ENCODE measurements around the gene DDB1.

Gene DDB1

GRCh38 chr11:61354208-61354607, 21.3 kb upstream of the DDB1 start:
- FAIRE-seq, result no peak

- FAIRE-seq, result no peak
Observed at GRCh38 chr11:61353131-61354067, 20.5 kb upstream of the DDB1 start.

- FAIRE-seq, result no peak
Observed at GRCh38 chr11:61352038-61352437, 19.1 kb upstream of the DDB1 start.

DNA sequence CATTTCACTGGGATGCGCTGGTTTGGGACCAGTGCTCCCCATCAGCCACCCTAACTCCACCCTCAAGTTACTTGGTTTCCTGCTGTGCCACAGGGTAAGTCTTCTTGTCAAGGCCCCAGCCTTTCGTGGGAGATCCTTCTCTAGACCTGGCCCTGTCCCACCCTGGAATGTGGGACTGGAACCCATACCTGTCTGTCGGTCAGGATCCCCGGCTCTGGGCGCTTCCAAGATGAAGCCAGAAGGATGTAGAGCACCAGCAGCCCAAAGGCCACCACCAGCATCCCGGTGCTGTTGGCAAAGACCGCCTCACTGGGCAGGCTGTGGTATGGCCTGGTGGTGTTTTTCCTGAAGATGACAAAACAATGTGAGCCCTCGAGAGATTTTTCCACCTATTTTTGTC, 17.9 kb upstream of the DDB1 start:
- no peak for FAIRE-seq

DNA sequence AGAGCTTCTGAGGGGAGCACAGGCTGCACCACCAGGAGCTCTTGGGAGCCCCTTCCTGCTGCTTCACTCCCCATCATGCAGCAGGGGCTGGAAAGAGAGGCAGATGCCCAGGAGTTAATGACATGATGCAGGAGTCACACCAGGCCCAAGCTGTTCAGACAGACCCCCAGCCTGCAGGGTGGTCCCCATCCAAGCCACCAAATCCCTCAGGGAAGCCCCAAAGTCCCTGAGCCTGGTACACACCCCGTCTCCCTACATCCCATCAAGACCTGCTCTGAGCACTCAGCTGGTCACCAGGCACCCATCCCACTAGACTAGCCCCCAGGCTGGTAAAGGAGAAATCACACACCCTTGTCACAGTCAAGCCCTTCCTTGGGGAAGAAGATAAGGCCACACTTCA, 17.4 kb upstream of the DDB1 start:
- no peak for FAIRE-seq

DNA sequence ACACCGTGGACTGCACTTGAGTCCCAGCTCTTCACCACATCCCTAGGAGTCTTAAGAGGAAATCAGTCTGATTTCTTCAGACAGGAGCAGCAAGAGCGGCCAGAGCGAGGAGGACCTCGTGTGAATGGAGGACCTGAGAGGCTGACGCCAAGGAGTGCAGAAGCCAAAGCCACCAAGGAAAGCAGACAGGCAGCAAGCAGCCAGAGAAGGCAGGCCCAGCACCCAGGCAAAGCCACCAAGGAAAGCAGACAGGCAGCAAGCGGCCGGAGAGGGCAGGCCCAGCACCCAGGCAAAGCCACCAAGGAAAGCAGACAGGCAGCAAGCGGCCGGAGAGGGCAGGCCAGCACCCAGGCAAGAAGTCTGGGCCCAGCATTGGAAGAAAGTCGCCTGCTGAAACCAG, 17.0 kb upstream of the DDB1 start:
- FAIRE-seq, result no peak

- no peak for FAIRE-seq
Observed at GRCh38 chr11:61349189-61349751, 16.4 kb upstream of the DDB1 start.

DNA sequence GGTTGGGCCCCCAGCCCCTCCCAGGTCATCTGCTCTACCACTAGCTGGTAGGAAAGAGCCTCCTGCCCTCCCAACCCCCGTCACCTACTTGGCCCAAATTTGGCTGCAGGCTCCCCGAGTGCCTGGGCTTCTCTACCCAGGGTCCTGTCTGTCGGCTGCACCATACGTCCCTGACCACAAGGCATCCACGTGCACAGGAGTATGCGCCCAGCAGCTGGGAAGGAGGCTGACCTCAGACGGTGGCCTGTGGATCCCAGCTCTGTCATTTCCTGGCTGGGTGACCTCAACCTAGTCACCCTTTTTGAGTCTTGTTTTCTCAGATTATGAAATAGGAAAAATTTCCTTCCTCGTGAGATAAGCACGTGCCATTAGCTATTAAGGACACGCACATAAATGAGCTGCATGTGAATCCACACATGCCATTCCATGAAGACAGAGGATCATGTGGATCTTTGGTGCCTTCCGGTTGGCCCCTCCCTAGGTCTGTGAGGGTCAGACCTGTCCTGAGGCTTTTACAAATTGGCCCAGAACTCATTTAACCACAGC, 15.1 kb upstream of the DDB1 start:
- FAIRE-seq, result no peak

GRCh38 chr11:61345954-61346843, 13.3 kb upstream of the DDB1 start:
- FAIRE-seq, result no peak

DNA sequence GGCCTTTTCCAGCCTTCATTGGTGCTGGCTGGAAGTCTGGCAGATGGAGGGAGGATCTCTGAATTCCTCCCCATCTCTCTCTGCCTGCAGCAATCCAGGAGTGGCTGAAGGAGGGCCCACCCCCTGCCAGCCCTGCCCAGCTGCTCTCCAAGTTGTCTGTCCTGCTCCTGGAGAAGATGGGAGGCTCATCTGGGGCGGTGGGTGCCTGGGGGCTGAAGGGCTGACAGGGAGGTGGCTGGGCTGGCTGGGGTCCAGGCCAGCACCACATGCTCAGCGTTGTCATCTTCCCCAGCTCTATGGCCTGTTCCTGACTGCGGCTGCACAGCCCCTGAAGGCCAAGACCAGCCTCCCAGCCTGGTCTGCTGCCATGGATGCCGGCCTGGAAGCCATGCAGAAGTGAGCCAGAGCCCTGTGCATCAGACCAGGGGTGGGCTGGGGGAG, 12.3 kb upstream of the DDB1 start:
- no peak for FAIRE-seq

GRCh38 chr11:61343792-61344745, 11.2 kb upstream of the DDB1 start:
- FAIRE-seq, result no peak

GRCh38 chr11:61342207-61342803, 9.4 kb upstream of the DDB1 start:
- no peak for FAIRE-seq

GRCh38 chr11:61341706-61342105, 8.8 kb upstream of the DDB1 start:
- FAIRE-seq, result no peak

GRCh38 chr11:61340979-61341378, 8.1 kb upstream of the DDB1 start:
- no peak for FAIRE-seq

DNA sequence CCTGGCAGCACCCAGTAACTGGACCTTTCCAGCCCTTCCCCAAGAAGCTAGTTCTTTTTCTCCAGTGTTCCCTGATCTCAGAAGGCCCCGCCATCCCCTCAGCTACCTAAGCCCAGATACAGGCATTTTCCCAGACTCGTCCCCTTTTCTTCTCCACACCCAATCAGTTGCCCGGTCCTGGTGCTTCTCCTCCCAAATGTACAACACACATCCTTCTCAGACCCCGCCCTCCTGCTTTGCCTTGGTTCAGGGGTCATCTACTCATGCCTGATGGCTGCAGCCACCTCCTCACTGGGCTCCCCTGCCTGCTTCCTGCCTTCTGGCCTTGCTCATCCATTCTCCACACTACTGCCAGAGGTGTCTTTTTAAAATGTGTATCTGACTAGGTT, 6.6 kb upstream of the DDB1 start:
- FAIRE-seq, result no peak

DNA sequence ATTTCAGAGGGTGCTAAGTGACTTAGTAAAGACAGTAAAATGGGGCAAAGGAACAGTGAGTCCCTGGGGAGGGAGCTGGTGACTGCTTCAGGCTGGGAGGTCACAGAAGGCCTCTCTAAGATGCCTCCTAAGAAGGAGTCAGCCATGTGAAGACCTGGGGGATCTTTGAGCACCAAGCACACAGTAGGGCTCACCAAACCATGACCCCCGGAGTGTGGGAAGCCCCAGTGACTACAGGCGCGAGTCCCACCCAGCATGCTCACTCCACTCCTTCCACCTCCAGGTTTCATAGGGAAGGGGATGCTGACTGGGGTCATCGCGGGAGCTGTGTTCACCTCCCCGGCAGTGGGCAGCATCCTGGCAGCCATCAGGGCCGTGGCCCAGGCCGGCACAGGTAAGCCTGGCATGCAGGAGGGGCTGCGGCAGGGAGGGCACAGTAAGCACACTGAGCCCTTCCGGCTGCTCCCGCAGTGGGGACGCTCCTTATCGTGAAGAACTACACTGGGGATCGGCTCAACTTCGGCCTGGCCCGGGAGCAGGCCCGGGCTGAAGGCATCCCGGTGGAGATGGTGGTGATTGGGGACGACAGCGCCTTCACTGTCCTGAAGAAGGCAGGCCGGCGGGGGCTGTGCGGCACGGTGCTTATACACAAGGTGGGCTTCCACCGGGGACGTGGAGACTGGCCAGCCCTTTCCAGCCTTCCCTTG, 6.0 kb upstream of the DDB1 start:
- FAIRE-seq, result no peak

- FAIRE-seq, result no peak
Observed at GRCh38 chr11:61337706-61338470, 5.0 kb upstream of the DDB1 start.

- FAIRE-seq, result no peak
Observed at GRCh38 chr11:61336171-61336935, 3.4 kb upstream of the DDB1 start.

DNA sequence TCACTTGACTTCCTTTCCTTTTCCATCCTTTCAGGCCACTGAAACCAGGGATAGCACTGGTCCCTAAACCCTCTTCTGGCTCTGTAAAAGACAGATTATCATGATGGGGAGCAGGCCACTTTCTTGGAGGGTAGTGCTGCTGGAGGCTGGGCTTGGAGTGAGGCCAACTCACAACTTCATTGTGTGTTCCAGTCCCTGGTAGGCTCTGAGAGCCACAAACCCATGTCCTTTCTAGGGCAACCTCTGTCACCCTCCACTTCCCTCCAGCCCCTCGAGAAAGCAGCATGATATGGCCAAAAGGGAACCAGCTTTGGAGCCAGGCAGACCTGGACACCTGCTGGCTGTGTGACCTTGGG, 2.4 kb upstream of the DDB1 start:
- no peak for FAIRE-seq
